Stimulated activated naive CD8-positive, alpha-beta T cell treated with anti-CD3 and anti-CD28 coated beads, Interleukin-15, amount 100 ng/mL, for 72 hours (primary cell): ENCODE measurements around the gene MUC2.

Source experiments
- ATAC-seq: fragments of 150-1000 bp; cut with Tn5 transposase; 2 replicates; pipeline ENCODE4 v1.10.0; 2021; ENCODE audit warnings: mild to moderate bottlenecking, moderate library complexity
- DNase-seq, 2 donors: peaks; one replicate each; pipeline ENCODE4 v3.0.0; 2021 to 2022
- H3K27ac Mint-ChIP-seq, 2 donors: one replicate each; pipeline ENCODE4 v1.8.0; 2022; ENCODE audit warnings: mild to moderate bottlenecking in 2 of 2, mixed read lengths in 2 of 2, moderate library complexity in 2 of 2
- H3K27me3 Mint-ChIP-seq: one replicate; pipeline ENCODE4 v1.8.0; 2022; ENCODE audit warnings: mixed read lengths
- H3K4me1 Mint-ChIP-seq: one replicate; pipeline ENCODE4 v1.8.0; 2022; ENCODE audit warnings: mild to moderate bottlenecking, mixed read lengths
- H3K4me3 Mint-ChIP-seq, 2 donors: one replicate each; pipeline ENCODE4 v1.8.0; 2022; ENCODE audit warnings: mild to moderate bottlenecking in 2 of 2, mixed read lengths in 2 of 2, moderate library complexity in 1 of 2
- H3K9me3 Mint-ChIP-seq, 2 donors: one replicate each; pipeline ENCODE4 v1.8.0; 2022; ENCODE audit warnings: mixed read lengths in 2 of 2

The MUC2 gene

DNA sequence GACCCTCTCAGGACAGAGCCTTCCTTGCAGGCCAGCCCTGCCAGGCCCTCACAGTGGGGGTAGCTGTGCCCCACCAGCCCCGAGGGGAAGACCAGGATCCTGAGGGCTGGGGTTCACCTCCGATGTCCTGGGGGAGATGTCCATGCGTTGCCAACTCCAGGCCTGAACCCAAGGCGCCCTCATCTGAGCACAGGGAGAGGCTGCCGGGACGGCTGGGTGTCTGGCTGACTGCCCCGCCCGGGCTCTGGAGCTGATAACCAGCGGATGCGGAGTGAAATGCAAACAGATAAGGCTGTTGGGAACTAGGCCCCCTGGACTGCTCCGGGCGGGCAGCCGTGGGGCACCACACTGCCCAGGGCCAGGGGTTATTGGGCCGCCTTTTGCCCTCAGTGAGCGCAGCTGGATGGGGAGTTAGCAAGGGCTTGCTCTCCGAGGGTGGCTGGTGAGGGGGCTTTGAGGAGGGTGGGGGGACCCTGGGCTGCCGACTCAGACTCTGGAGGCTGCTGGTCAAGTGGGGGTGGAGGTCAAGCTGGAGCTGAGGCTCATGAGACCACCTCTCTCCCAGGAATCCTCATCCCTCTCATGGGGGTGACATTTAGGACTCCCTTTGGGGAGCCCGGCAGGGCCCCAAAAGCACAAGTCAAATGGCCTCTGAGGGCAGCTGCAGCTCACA lies 32.6 kb upstream of the MUC2 start:
- H3K4me1 Mint-ChIP-seq = no peaks in the 10 kb centered on the region
- H3K9me3 Mint-ChIP-seq = no peaks in the 10 kb centered on the region
- H3K27me3 Mint-ChIP-seq = peaks cover 13% of the 10 kb centered on the region
- no peak for DNase-seq
- H3K4me3 Mint-ChIP-seq = no peak overlapping the region
- no peak for ATAC-seq
- no peak overlapping the region for H3K27ac Mint-ChIP-seq

GRCh38 chr11:1042626-1043562 lies 31.8 kb upstream of the MUC2 start:
- DNase-seq (no peak), ATAC-seq (no peak)
- Mint-ChIP-seq H3K4me1 (no peaks in the 10 kb centered on the region), H3K27ac (no peak overlapping the region), H3K4me3 (no peak overlapping the region), H3K9me3 (no peaks in the 10 kb centered on the region), H3K27me3 (peaks cover 21% of the 10 kb centered on the region)

DNA sequence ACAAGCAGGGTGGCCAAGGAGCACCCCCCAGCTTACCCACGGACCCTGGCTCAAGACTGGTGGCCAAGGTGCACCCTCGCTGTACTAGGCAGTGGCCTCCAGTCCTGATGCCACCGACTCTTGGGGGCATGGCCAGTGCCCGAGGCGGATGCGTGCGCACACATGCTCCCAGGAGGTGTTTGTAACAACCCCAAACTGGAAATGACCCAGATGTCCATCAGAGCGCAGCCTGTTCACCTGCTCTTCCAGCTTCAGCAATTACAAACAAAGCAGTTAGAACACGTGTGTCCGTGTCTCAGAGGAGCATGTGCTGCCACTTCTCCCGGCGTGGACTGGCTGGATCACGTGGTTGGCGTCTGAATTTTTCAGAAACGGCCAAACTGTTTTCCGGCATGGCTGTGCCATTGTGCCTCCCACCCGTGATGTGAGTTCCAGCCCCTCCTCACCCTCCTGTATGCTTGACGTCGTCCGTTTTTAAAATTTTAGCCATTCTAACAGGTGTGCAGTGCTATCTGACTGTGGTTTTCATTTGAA lies 31.0 kb upstream of the MUC2 start:
- Mint-ChIP-seq H3K27ac (no peak overlapping the region), H3K4me3 (no peak overlapping the region), H3K9me3 (no peaks in the 10 kb centered on the region), H3K4me1 (no peaks in the 10 kb centered on the region), H3K27me3 (peaks cover 28% of the 10 kb centered on the region)
- DNase-seq = no peak
- no peak for ATAC-seq

DNA sequence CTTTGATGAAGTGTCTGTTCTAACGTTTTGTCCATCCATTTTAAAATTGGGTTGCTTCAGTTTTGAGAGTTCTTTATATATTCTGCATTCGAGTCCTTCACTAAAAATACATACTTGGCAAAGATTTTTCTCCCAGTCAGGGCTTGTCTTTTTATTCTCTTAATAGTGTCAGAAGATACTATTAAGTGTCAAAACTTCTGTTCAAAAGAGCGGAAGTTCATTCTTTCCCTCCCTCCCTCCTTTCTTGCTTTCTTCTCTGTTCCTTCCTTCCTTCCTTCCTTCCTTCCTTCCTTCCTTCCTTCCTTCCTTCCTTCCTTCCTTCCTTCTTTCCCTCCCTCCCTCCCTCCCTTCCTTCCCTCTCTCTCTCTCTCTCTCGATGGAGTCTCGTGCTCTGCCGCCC lies 30.5 kb upstream of the MUC2 start:
- Mint-ChIP-seq H3K4me1 (no peaks in the 10 kb centered on the region), H3K27ac (no peak overlapping the region), H3K9me3 (no peaks in the 10 kb centered on the region), H3K27me3 (peaks cover 34% of the 10 kb centered on the region), H3K4me3 (no peak overlapping the region)
- no peak for ATAC-seq
- no peak for DNase-seq

DNA sequence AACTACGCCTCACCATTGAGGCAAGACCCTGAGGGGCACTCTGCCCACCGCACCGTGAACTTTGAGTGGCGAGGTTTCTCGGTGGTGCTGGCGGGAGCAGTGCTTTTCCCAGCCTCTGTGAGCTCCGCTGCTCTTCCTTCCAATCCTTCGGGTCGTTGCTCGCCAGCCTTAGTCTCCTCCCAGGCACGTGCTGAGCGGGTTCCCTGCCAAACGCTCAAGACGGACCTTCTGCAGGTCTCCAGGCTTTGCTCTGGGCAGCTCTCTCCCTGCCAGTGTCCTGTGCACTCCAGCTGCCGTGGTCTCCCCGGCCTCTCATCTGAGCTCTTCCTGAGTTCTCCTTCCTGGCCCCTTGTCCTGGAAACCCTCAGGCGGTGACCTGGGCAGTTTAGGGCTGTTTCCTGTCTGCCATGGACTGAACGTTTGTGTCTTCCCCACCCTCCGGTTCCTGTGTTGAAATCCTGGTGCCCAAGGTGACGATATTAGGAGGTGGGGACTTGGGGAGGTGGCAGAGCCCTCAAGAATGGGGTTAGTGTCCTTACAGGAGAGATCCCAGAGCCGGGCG lies 27.0 kb upstream of the MUC2 start:
- no peak overlapping the region for H3K27ac Mint-ChIP-seq

DNA sequence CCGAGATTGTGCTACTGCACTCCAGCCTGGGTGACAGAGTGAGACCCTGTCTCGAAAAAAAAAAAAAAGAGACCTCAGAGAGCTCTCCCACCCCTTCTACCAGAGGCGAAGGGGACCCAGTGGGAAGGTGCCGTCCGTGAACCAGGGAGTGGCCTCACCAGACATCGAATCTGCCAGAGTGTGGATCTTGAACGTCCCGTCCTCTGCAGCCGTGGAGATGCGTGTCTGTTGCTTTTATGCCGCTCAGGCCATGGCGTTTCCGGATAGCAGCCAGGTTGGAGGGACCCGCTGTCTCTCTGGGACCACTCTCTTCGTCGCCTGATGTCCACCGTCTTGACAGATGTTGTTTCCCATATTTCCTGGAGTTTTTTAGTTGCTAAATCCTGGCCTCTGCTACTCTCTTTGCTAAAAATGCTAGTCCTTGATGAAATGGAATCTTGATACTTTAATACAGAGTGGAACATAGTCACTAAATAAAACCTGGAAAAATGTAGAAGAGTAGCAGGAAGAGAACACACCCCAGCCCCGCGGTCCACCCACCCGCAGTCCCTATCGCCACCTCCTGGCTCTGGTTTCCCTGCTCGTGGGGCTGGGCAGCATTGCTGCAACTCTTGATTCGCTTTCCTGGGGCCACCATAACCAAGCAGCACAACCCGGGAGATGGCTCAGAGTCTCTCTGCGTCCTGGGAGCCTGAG lies 26.2 kb upstream of the MUC2 start:
- H3K27ac Mint-ChIP-seq = peak overlapping the region in 1 of 2 donors; percentile 62

More for the DNA sequence above, 27.0 kb upstream of the MUC2 start:
- H3K4me1 Mint-ChIP-seq = peaks cover 6% of the 10 kb centered on the region
- H3K27me3 Mint-ChIP-seq = peaks cover 52% of the 10 kb centered on the region
- DNase-seq (no peak), ATAC-seq (no peak)
- no peak overlapping the region for H3K4me3 Mint-ChIP-seq
- H3K9me3 Mint-ChIP-seq = no peaks in the 10 kb centered on the region

GRCh38 chr11:1049071-1049405 lies 25.6 kb upstream of the MUC2 start:
- H3K9me3 Mint-ChIP-seq = no peaks in the 10 kb centered on the region
- ATAC-seq (no peak), DNase-seq (no peak)
- H3K27me3 Mint-ChIP-seq = peaks cover 52% of the 10 kb centered on the region
- peaks cover 6% of the 10 kb centered on the region for H3K4me1 Mint-ChIP-seq
- H3K4me3 Mint-ChIP-seq = no peak overlapping the region
- peak overlapping the region in 1 of 2 donors; percentile 62 for H3K27ac Mint-ChIP-seq

More for the DNA sequence above, 26.2 kb upstream of the MUC2 start:
- ATAC-seq (no peak), DNase-seq (no peak)
- Mint-ChIP-seq H3K4me1 (peaks cover 6% of the 10 kb centered on the region), H3K4me3 (no peak overlapping the region), H3K9me3 (no peaks in the 10 kb centered on the region), H3K27me3 (peaks cover 52% of the 10 kb centered on the region)

DNA sequence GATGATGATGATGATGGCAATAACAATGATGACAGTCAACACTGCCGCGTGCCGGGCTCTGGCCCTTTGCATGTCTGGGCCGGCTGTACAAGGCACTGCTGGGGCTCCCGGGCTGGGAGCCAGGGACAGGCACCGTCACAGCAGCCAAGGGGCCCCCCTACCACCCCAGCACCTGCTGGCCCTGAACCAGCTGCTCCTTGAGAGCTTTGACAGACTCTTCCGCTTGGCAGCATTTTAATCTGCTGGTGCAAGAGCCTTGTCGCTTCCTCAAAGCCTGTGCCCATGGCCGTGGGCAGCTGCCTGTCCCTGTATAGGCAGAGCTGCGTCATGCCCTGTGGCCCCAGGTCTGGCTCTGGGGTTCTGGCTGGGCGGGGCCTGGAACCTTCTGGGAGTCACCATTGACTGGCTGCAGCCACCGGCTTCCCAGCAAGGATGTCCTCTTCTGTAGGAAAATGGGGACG lies 25.2 kb upstream of the MUC2 start:
- Mint-ChIP-seq H3K27me3 (peaks cover 50% of the 10 kb centered on the region), H3K27ac (peak overlapping the region in 1 of 2 donors; percentile 27), H3K9me3 (no peaks in the 10 kb centered on the region), H3K4me1 (peaks cover 6% of the 10 kb centered on the region), H3K4me3 (no peak overlapping the region)
- no peak for DNase-seq
- no peak for ATAC-seq

DNA sequence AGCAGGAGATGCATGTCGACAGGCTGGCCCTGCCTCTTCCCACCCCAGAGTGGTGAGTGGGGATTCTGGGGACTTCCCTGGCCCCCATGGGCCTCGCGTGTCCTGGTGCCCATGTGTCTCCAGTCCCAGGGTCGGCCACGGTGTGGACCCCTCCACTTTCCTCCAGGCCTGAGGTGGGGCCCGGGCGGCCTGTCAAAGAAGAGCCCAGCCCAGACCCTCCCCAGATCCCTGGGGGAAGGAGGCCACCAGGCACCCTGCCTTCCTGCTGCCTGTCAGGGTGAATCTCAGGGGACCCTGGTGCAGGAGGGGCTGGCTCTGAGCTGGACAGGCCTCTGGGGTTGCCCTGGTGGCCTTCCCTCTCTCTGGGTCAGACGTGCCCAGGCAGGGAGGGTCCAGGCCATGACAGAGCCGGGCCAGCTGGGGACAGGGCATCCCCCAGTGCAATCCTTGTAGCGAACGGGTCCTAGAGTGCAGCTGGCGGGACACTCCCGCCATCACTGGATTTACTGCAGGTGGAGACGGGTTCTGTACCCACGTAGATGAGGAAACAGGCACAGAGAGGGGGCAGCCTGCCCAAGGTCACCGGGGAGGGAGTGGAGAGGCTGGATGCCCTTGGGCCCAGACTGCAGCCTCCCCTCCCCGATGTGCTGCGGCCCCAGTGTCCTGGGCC lies 24.6 kb upstream of the MUC2 start:
- ATAC-seq (no peak), DNase-seq (no peak)
- Mint-ChIP-seq H3K4me3 (no peak overlapping the region), H3K27me3 (peaks cover 45% of the 10 kb centered on the region), H3K9me3 (no peaks in the 10 kb centered on the region), H3K27ac (no peak overlapping the region), H3K4me1 (peaks cover 6% of the 10 kb centered on the region)

- Mint-ChIP-seq H3K4me1 (peaks cover 6% of the 10 kb centered on the region), H3K27ac (no peak overlapping the region), H3K4me3 (no peak overlapping the region), H3K9me3 (no peaks in the 10 kb centered on the region), H3K27me3 (peaks cover 45% of the 10 kb centered on the region)
- peak; percentile 78 to 79 for DNase-seq
- peak; percentile 94 for ATAC-seq
Observed at GRCh38 chr11:1050581-1051355, 23.9 kb upstream of the MUC2 start.

GRCh38 chr11:1051356-1052132 lies 23.1 kb upstream of the MUC2 start:
- Mint-ChIP-seq H3K4me1 (peaks cover 6% of the 10 kb centered on the region), H3K27ac (no peak overlapping the region), H3K27me3 (peaks cover 45% of the 10 kb centered on the region), H3K4me3 (no peak overlapping the region), H3K9me3 (no peaks in the 10 kb centered on the region)
- ATAC-seq = peak; percentile 11
- no peak for DNase-seq

- peaks cover 43% of the 10 kb centered on the region for H3K27me3 Mint-ChIP-seq
- H3K4me3 Mint-ChIP-seq = no peak overlapping the region
- no peak overlapping the region for H3K27ac Mint-ChIP-seq
- no peak for DNase-seq
- peaks cover 6% of the 10 kb centered on the region for H3K4me1 Mint-ChIP-seq
- no peaks in the 10 kb centered on the region for H3K9me3 Mint-ChIP-seq
- ATAC-seq = no peak
Observed at GRCh38 chr11:1052133-1053011, 22.3 kb upstream of the MUC2 start.
